ENCODE data around the gene CDH4.

DNA sequence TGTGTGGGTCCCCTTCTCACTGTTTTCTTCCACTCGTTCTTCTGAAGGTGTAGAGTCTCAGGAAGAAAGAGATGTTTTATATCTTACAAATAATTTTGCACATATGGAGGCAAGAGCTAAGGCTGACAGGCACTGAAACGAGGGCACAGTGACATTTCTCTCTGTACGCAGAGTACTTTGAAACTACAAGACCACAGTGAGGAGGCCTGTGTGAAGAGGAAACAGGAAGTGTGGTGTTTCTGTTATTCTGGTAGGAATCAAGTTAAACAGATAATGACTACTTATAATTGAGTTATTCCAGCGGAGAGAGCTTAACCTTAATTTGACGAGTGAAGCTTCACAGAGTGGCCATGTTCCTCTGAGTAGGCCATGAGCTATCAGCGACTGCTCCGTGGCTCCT is 4.8 kb downstream of the CDH4 start:
- TF ChIP-seq, protein P1, sequence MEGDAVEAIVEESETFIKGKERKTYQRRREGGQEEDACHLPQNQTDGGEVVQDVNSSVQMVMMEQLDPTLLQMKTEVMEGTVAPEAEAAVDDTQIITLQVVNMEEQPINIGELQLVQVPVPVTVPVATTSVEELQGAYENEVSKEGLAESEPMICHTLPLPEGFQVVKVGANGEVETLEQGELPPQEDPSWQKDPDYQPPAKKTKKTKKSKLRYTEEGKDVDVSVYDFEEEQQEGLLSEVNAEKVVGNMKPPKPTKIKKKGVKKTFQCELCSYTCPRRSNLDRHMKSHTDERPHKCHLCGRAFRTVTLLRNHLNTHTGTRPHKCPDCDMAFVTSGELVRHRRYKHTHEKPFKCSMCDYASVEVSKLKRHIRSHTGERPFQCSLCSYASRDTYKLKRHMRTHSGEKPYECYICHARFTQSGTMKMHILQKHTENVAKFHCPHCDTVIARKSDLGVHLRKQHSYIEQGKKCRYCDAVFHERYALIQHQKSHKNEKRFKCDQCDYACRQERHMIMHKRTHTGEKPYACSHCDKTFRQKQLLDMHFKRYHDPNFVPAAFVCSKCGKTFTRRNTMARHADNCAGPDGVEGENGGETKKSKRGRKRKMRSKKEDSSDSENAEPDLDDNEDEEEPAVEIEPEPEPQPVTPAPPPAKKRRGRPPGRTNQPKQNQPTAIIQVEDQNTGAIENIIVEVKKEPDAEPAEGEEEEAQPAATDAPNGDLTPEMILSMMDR (optimal IDR thresholded peaks at IDR 0.05 in 1 of 3, IDR thresholded peaks at IDR 0.05 in 1 of 3, conservative IDR thresholded peaks at IDR 0.05 in 1 of 3; ENCODE audit: extremely low read depth in 1 of 3, insufficient read depth in 2 of 3, low read length in 3 of 3): no peak
- no peak for TF ChIP-seq EZH2 (IDR thresholded peaks at IDR 0.05; ENCODE audit: low read length)

Data from keratinocyte (primary cell).